GM10847 (cell line): ENCODE results near the gene DGKQ.

Experiments
- POLR2A ChIP-seq: IDR thresholded peaks from 2 replicates; pipeline ENCODE4 v1.6.1; 2011; ENCODE audit not compliant: insufficient read length; ENCODE audit errors: extremely low read depth

Gene DGKQ

DNA sequence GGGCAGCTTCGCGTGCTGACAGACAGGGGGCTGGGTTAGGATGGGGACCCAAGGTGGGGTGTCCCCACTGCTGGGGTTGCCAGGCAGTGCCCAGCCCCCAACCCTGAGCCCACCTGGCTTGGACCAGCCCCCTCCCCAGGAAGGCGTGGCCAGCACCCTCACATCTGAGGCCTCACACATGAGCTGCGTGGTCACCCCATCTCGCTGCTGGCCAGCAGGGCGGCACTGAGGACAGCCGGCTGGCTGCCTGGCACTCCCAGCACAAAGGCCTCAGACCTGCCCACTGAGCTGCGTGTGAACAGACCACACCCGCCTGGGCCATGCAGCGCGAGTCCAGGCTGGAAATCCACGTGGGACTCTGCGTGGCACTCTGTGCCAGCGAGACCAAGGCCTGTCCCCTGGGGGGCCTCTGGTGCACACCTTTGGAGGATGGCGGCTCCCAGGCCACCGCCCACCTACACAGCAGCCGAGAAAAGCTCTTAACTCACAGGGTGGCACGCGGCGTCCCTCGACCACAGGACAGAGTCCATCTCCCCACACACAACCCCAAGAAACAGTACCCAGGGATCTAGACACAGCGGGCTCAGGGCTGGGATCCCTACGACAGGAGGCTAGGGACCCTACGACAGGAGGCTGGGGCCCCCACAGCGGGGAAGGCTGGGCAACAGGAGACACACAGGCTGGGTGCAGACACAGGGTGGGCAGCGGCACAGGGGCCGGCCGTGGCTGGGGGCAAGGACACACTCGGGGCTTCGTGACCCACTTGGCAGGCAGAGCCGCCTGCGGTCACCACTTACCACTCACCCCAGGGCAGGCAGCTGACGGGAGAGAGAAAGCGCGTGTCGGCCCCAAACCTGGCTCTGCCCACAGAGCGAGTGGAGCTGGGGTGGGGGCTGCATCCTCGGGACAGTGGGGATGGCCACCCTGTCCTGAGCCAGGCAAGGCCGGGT, 9.8 kb downstream of the DGKQ start:
- no peak for TF ChIP-seq POLR2A

GRCh38 chr4:962231-963208, 10.8 kb downstream of the DGKQ start:
- no peak for TF ChIP-seq POLR2A

DNA sequence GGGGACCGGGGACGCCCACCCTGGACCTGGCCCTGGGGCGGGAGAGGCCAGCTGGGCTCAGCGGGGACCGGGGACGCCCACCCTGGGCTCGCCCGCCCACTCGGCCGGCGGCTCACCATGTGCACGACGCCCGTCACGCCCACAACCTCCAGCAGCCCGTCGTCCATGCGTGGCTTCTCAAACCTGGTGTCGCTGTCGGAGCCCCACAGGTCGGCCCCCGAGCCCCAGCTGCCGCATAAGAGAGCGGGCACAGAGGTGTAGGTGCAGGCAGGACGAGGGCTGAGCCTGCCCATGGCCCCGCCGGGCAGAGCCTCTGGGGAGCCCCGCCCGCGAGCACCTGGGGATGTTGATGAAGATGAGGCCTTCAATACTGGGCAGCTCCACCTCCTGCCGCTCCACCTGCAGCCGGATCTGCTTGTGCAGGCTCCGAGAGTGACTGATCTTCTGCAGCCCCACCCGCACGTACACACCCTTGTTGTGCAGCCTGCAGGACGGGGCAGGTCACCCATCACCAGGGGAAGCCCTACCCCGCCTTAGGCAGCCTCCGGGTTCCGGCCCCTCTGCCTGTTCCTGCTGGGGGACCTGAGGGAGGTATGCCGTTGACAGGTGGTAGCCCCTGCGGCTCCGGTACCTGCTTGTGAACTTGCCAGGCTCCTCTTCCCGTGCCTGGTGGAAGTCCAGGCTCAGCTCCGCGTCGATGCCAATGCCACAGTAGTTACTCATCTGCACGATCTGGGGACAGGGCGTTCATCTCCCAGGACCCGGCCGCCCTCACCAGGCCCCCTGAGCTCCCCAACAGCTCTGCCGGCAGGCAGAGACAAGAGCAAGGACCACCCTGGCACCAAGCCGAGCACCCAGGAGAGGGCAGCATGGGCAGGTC, 11.8 kb downstream of the DGKQ start:
- TF ChIP-seq POLR2A: no peak

- TF ChIP-seq POLR2A: no peak
Measured at GRCh38 chr4:960636-961350, 12.6 kb downstream of the DGKQ start.

- TF ChIP-seq POLR2A: no peak
Measured at GRCh38 chr4:960140-960635, 13.2 kb downstream of the DGKQ start.

GRCh38 chr4:959338-960139, 13.8 kb downstream of the DGKQ start:
- no peak for TF ChIP-seq POLR2A

DNA sequence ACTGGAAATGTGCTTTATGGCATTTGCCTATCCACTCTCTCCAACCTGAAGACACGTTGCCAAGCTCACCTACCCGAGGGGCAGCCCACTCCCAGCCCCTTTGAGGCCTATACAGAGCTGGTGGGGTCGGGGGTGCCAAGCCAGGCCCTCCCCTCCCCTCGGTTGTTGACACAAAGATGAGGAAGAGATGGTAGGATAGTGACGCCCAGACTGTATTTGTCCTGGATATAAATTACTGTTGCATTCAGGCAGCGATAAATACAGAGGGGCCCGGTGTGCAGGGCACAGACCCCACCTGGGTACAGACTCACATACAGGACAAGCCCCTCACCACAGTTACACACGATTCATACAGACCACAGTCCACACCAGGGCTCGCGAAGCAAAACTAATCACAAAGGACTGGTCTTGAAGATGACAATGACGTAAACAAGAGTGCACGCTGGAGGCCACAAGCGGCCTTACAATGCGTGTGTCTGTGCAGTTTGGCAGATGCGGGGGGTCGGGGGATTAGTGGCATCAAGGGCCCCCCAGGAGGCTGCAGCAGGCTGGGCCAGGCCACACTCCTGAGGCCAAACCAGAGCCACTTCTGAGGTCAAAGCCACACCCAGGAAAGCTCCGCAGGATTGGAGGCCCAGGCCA, 14.6 kb downstream of the DGKQ start:
- no peak for TF ChIP-seq POLR2A

DNA sequence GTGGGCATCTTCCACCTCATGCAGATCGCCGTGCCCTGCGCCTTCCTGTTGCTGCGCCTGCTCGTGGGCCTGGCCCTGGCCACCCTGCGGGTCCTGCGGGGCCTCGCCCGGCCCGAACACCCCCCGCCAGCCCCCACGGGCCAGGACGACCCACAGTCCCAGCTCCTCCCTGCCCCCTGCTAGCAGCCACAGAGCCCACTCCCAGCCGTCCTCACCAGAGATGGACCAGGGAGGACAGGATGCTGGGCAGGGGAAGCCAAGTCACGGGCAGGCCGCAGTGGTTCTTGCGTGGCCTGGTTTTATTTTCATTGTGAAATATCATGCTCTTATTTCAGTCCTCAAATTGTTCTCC, 15.1 kb downstream of the DGKQ start:
- TF ChIP-seq POLR2A: no peak

GRCh38 chr4:957581-958313, 15.6 kb downstream of the DGKQ start:
- no peak for TF ChIP-seq POLR2A

DNA sequence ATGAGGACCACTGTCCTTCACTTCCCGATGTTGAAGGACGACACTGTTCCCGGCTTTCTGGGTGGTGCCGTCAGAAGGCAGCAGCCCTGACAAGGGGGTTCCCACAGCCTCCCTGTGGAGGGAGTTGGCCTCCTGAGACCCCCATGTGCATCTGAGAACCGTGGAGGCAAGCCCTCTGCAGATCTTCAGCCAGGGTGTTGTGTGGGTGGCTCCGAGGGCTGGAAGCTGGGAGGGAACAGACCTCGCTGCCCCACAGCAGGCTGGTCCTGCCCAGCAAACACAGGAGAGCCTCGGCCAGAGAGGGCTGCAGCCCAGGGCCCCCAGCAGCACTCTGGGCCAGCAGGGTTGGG, 16.2 kb downstream of the DGKQ start:
- no peak for TF ChIP-seq POLR2A

- no peak for TF ChIP-seq POLR2A
Measured at GRCh38 chr4:956531-957230, 16.7 kb downstream of the DGKQ start.

DNA sequence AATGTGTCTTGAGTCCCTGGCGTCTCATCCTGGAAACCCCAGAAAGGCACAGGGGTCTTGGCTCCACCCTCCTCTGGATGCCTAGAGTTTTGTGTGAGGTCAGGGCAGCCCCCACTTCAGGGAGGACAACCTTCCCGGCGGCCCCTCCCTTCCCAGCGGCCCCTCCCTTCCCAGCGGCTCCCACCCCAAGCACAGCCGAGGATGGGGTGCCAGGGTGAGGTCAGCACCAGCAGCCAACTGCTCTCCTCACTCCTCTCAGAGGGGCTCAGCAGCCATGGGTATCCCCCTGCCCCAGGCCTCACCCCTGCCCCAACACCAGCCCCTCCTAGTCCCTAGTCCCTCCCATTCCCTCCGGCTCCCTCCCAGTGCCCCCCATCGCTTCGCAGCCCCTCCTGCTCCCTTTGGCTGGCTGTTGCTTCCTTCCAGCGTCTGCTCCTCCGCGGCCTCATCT, 17.4 kb downstream of the DGKQ start:
- TF ChIP-seq POLR2A: no peak
